Left renal cortex interstitium (tissue), 4 donors: ENCODE results near the gene USP25. TPM values are rescaled to one million over a fixed set of nuclear protein-coding genes. Genes with fewer than 3 reads are reported as not detected.

Source experiments
- DNase-seq, 4 donors: peaks; one replicate each; pipeline ENCODE4 v3.0.0-alpha.2; 2013; ENCODE audit warnings: low read depth in 4 of 4, low spot score in 2 of 4, missing footprints in 1 of 4
- polyA plus RNA-seq, 4 donors: library from polyadenylated mRNA; unstranded; fragments of 120-200 nt; gene quantifications; one replicate each; pipeline ENCODE4 v1.2.1, GENCODE V29; 2013; ENCODE audit not compliant: insufficient read length in 4 of 4

Gene USP25
- polyA plus RNA-seq, 4 donors: 41.0 to 54.9 (median 51.0) TPM

- no peak for DNase-seq
These were observed 119.1 kb downstream of the USP25 start for GRCh38 chr21:15848634-15849560.

DNA sequence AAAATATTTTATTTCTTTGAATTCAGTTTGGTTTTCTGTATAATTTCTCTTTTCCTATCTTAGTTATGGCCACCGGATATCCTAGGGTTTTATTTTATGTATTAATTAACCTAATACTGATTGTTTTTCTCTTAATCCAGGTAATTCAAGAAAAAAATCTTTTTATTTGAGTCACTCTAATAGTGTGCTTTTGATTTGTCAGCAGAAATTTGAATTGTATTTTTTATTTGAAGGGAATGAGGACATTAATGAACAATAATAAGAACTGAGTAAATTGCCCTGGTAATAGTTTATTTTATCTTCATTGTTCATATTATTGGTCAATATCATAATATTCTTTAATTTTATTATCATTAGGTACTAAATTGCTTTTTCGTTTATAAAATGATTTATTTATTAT is 120.1 kb downstream of the USP25 start:
- no peak for DNase-seq

DNA sequence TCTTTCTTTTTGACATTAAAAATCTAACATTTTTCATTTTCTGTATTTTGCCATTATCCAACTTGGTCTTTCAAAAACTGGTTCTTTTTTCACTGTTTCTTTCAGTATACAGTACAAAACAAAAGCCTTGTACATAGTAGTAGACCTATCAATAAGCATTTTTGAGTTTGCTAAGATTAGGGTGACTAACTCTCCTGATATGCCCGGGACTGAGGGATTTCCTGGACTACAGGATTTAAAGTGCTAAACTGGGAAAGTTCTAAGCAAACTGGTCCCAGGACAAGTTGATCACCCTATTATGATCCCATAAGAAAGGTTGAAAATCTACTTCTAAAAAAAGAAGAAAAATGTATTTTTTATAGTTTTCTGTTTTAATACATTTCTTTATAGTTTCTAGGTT is 120.9 kb downstream of the USP25 start:
- DNase-seq: no peak

DNA sequence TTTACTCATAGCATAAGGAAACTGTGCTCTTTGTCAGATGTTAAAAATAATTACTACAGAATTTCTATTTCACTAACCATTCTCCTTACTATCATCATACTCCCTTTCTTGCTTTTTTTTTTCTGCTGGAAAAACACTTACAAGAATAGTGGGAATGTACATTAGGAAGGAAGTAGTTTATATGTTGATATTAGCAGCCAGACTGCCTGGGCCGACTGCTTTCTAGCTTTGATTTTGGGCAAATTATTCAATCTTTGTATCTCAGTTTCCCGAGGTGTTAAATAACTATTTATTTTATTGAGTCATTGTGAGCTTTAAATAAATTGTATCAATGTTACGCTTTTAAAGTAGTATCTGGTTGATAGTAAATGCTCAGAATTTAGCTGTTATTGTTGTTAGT is 122.4 kb downstream of the USP25 start:
- DNase-seq: no peak

DNA sequence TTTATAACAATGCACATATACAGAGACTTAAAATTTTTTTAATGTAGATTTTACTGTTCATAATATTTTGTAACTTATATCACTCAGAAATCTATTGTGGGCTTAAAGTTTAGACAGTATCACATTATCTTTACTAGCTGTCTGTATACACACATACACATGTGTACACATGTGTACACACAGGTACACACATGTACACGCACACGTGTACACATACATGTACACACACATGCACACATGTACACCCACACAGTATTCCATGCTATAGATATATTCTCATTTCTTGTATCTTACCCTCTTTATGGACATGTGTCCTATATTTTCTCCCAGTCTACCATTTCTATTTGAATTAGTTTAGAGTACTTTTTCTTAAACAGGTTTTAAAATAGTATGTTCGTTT is 123.3 kb downstream of the USP25 start:
- no peak for DNase-seq

GRCh38 chr21:15856813-15857212 is 127.0 kb downstream of the USP25 start:
- DNase-seq: no peak

GRCh38 chr21:15857740-15858139 is 128.0 kb downstream of the USP25 start:
- DNase-seq: no peak

- DNase-seq: no peak
These were observed 130.8 kb downstream of the USP25 start for GRCh38 chr21:15860541-15860940.

DNA sequence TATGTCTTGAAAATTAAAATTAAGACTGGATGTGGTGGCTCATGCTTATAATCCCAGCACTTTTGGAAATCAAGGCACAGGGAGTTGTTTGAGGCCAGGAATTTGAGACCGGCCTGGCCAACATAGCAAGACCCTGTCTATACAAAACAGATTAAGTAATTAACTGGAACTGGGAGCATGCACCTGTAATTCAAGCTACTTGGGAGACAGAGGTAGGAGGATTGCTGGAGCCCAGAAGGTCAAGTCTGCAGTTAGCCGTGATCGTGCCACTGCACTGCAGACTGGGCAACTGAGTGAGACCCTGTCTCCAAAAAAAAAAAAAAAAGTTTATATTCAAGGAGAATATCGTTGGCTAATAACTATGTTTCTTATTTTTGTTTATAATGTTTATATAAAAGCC is 139.2 kb downstream of the USP25 start:
- no peak for DNase-seq

- DNase-seq: no peak
These were observed 141.0 kb downstream of the USP25 start for GRCh38 chr21:15870819-15871218.

DNA sequence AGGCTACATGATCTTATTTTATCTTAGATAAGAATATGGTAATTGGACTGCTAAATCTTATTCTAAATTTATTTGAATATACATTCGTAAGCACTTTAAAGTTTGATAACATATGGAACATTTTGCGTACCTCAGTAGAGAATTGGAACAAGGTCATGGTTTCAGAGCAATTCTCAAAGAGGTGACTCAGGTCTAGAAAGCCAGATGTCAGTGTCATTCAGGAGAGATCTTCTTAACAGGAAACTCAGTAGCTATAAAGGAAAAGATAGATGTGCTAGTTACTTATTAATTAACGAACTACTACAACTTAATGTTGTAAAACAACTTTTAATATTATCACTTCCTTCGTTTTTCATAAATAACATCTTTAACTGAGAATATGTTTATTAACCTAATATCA is 142.5 kb downstream of the USP25 start:
- no peak for DNase-seq

GRCh38 chr21:15874615-15875014 is 144.8 kb downstream of the USP25 start:
- no peak for DNase-seq

GRCh38 chr21:15875286-15875685 is 145.5 kb downstream of the USP25 start:
- no peak for DNase-seq

DNA sequence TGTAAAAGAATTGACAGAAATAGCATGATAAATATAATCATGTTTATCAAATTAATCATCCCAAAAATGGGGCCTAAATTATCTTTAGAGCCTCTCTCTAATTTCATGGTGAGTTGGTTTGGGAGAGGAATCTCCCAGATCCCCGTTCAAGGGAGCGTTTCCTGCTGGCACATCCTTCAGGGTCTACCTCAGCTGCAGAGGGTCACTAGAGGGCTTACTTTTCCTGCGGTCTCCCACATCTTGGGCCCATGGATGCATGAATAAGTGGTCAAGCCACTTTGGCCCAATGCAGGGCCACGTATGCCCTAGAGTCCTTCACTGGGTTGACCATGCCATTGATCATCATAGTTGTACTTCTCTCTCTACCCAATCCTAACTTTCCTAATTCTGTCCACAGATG is 164.1 kb downstream of the USP25 start:
- no peak for DNase-seq

DNA sequence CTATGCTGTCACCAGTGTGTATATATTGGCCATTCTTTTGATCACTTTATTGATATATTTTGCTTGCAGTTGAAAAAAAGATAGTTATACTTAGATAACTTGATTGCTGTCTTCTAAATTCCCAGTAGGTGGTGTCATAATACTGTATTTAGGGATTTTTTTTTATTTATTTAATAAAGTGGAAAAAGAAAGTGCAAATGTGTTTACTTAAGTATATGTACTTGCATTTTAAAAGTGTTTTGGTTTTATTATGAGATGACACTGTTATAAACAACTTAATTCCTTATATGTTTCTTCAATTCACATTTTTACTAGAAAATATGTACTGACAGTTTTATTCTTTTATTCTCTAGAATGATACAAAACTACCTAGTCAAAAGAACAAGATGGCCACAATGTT is 164.8 kb downstream of the USP25 start:
- no peak for DNase-seq

DNA sequence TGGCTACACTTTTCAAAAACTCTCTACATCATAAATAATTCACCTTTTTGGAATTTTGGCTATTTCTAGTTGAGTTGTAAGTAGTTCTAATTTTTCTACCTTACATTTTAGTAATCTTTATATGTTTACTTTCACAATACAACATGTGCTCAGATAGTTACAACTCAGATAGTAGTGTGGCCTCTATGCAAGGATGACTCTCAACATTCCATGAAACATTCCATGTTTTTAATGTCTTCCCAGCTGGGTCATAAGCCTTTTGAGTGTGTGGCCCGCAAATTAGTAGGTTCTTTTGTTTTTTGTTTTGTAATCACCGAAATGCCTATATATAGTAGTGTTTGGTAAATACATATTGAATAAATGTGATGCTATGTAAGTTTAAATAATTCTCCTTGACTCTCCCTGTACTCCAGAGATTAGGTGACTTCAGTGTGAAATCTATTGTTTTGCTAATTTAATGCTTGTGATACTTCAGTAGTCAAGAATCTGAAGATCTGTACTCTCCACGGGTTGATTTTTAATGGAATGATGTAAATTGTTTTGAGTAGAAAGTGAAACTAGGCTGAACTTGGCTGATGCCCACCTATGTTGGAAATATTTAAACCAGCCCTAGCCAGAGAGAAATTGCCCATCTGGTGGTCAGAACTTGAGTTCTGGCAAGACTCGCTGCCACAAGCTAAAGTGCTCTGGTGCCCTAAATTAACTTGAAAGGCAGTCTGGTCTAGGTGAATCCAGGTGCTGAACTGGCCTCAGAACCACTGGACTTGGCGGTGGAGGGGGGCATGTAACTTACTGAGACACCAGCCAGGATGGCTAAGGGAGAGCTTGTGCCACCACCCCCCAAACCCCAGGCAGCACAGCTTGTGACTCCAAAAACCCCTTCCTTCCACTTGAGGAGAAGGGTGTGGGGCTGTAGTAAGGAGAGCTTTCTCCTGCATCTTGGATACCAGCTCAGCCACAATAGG is 165.6 kb downstream of the USP25 start:
- DNase-seq: no peak

- DNase-seq: no peak
These were observed 166.7 kb downstream of the USP25 start for GRCh38 chr21:15896501-15896900.

- DNase-seq: no peak
These were observed 174.6 kb downstream of the USP25 start for GRCh38 chr21:15904389-15904788.

DNA sequence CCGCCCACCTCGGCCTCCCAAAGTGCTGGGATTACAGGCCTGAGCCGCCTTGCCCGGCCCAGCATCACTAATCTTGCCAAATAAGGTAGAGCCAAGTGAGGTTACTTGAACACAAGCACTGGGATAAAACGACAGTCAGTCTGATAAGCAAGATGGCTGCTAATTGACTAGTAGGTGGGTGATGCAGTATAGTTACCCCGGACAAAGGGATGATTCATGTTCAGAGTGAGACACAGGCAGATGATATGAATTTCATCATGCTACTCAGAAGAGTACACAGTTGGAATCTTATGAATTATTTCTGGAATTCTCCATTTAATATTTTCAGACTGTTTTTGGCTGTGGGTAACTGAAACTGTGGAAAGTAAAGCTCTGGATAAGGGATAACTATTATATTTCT is 178.4 kb downstream of the USP25 start:
- DNase-seq: no peak

- DNase-seq: no peak
These were observed 198.4 kb downstream of the USP25 start for GRCh38 chr21:15928196-15928595.

DNA sequence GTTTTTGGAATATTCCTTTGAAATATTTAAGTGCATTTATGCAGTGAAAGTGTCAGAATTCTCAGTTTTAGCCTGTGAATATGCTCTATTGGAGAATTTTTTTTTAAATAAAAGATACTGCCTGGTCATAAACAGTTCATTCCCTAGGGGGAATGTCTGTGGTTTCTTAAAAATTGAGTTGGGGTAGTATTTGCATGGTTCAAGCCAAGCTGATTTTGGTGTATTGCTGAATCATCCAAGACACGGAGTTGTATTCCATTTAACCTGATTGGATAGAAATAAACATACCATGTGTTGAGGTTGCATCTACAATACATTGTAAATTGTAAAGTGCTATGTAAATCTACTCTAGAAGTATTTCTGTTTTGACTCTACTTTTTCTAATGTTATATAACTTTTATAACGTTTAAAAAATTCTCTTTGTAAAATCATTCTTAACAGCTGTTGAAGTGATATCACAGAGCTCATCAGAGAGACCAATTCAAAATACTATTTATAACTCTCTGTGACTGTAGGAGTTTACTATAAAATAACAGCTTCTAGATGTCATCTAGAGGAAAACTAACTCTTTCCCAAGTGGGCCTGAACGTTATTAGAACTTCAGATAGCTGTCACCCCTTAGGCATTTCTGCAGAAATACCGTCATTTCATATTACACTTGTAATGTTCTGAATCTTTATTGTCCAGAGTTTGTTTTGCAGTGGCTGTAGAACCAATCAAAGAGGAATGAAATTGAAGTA is 199.1 kb downstream of the USP25 start:
- DNase-seq: no peak
